Neural cell (in vitro differentiated cells): ENCODE data around the gene DGKK. TPM values are rescaled to one million over a fixed set of nuclear protein-coding genes. Genes with fewer than 3 reads are reported as not detected.

Experiments
- H2AFZ ChIP-seq: fragments of 200-600, 300-800 bp; sonication (generic), shearing (Covaris generic); 2 replicates; pipeline ENCODE4 v1.6.0; 2014; ENCODE audit warnings: low read depth, mild to moderate bottlenecking, antibody characterized with exemption, low read length, moderate library complexity
- H3F3A ChIP-seq: fragments of 200-600 bp; shearing (Covaris generic); 2 replicates; pipeline ENCODE4 v1.6.1; 2016; ENCODE audit warnings: mild to moderate bottlenecking, moderate library complexity, mixed read lengths, antibody characterized with exemption, low read length; ENCODE audit not compliant: insufficient read depth, poor library complexity, severe bottlenecking
- H3K27ac ChIP-seq: fragments of 200-600, 300-800 bp; sonication (generic), shearing (Covaris generic); 2 replicates; pipeline ENCODE4 v1.5.1; 2014; ENCODE audit warnings: mild to moderate bottlenecking, low read length, moderate library complexity
- H3K27me3 ChIP-seq: fragments of 300-800, 200-600 bp; sonication (generic), shearing (Covaris generic); 2 replicates; pipeline ENCODE4 v1.6.0; 2014; ENCODE audit warnings: mild to moderate bottlenecking, low read depth, low read length, moderate library complexity; ENCODE audit not compliant: insufficient read depth
- H3K36me3 ChIP-seq: fragments of 300-800, 200-600 bp; sonication (generic), shearing (Covaris generic); 2 replicates; pipeline ENCODE4 v1.5.1; 2014; ENCODE audit warnings: mild to moderate bottlenecking, antibody characterized with exemption, low read length, moderate library complexity; ENCODE audit not compliant: insufficient read depth
- H3K4me2 ChIP-seq: fragments of 300-800, 200-600 bp; sonication (generic), shearing (Covaris generic); 2 replicates; pipeline ENCODE4 v1.6.0; 2014; ENCODE audit warnings: mild to moderate bottlenecking, low read length
- H3K4me3 ChIP-seq: fragments of 300-800, 200-600 bp; sonication (generic), shearing (Covaris generic); 2 replicates; pipeline ENCODE4 v1.5.1; 2014; ENCODE audit warnings: mild to moderate bottlenecking, low read length, moderate library complexity
- H3K79me2 ChIP-seq: fragments of 200-600 bp; shearing (Covaris generic); replicated peaks from 2 replicates; pipeline ENCODE4 v1.6.0; 2014; ENCODE audit warnings: mild to moderate bottlenecking, low read length, moderate library complexity; ENCODE audit not compliant: insufficient read depth
- H3K9ac ChIP-seq: fragments of 300-800, 200-600 bp; sonication (generic), shearing (Covaris generic); 2 replicates; pipeline ENCODE4 v1.6.1; 2016; ENCODE audit warnings: mild to moderate bottlenecking, low read length, mixed read lengths
- H3K9me2 ChIP-seq: fragments of 200-600 bp; shearing (Covaris generic); 2 replicates; pipeline ENCODE4 v1.6.1; 2016; ENCODE audit warnings: mild to moderate bottlenecking, low read length, mixed read lengths; ENCODE audit not compliant: insufficient read depth
- H3K9me3 ChIP-seq: fragments of 200-600, 300-800 bp; sonication (generic), shearing (Covaris generic); 2 replicates; pipeline ENCODE4 v1.6.1; 2016; ENCODE audit warnings: mild to moderate bottlenecking, mixed run types, low read length, moderate library complexity, mixed read lengths
- H4K20me1 ChIP-seq: fragments of 200-600 bp; shearing (Covaris generic); 2 replicates; pipeline ENCODE4 v1.6.1; 2016; ENCODE audit warnings: mild to moderate bottlenecking, mixed run types; ENCODE audit not compliant: insufficient read depth
- CTCF ChIP-seq: fragments of 450-650 bp; IDR thresholded peaks from 2 replicates; pipeline ENCODE4 v1.5.1; 2014; ENCODE audit warnings: antibody characterized with exemption, mild to moderate bottlenecking, moderate library complexity; ENCODE audit not compliant: poor library complexity, severe bottlenecking
- EZH2 ChIP-seq: fragments of 200-600, 300-800 bp; shearing (Covaris generic), sonication (generic); IDR thresholded peaks from 2 replicates; pipeline ENCODE4 v1.6.1; 2014; ENCODE audit warnings: antibody characterized with exemption, low read length, borderline replicate concordance, mild to moderate bottlenecking; ENCODE audit not compliant: insufficient read depth, poor library complexity, severe bottlenecking
- MXI1 ChIP-seq: fragments of 450-650 bp; conservative IDR thresholded peaks from 2 replicates; pipeline ENCODE4 v1.6.1; 2014; ENCODE audit warnings: antibody characterized with exemption, mild to moderate bottlenecking; ENCODE audit not compliant: poor library complexity, severe bottlenecking
- POLR2AphosphoS5 ChIP-seq: IDR thresholded peaks from 2 replicates; pipeline ENCODE4 v1.6.1; 2012
- RAD21 ChIP-seq: fragments of 450-650 bp; conservative IDR thresholded peaks from 2 replicates; pipeline ENCODE4 v1.6.1; 2014; ENCODE audit warnings: antibody characterized with exemption, mild to moderate bottlenecking, moderate library complexity
- REST ChIP-seq: IDR thresholded peaks from 2 replicates; pipeline ENCODE4 v1.6.1; 2012; ENCODE audit warnings: borderline replicate concordance
- SMC3 ChIP-seq: fragments of 450-650 bp; conservative IDR thresholded peaks from 2 replicates; pipeline ENCODE4 v1.6.1; 2014; ENCODE audit warnings: antibody characterized with exemption, mild to moderate bottlenecking, moderate library complexity; ENCODE audit not compliant: poor library complexity
- TAF1 ChIP-seq: IDR thresholded peaks from 2 replicates; pipeline ENCODE4 v1.6.1; 2012; ENCODE audit warnings: low read depth
- polyA plus RNA-seq: library from polyadenylated mRNA; depleted of rRNA; stranded (reverse); fragments of >200 nt; gene quantifications from 2 replicates; pipeline ENCODE4 v1.2.3, GENCODE V29; 2014

Gene DGKK
- polyA plus RNA-seq, 1 donor from 2014 or later, result 1.3 TPM

GRCh38 chrX:50492720-50493119, 22.1 kb upstream of the DGKK start:
- Histone ChIP-seq H2AFZ (no peak overlapping the region), H3K27me3 (no peaks in the 10 kb centered on the region), H3K9ac (no peak overlapping the region), H3K9me2 (no peaks in the 10 kb centered on the region), H4K20me1 (no peaks in the 10 kb centered on the region), H3F3A (no peaks in the 10 kb centered on the region), H3K4me2 (no peak overlapping the region), H3K79me2 (no peaks in the 10 kb centered on the region), H3K27ac (no peak overlapping the region), H3K36me3 (no peaks in the 10 kb centered on the region), H3K9me3 (no peaks in the 10 kb centered on the region), H3K4me3 (no peak overlapping the region)
- no peak for TF ChIP-seq EZH2
- no peak for TF ChIP-seq MXI1
- no peak for TF ChIP-seq REST
- no peak for TF ChIP-seq RAD21
- TF ChIP-seq CTCF, result no peak
- TF ChIP-seq POLR2AphosphoS5, result no peak
- TF ChIP-seq TAF1, result no peak

- Histone ChIP-seq H3K4me2 (no peak overlapping the region), H3F3A (no peaks in the 10 kb centered on the region), H4K20me1 (no peaks in the 10 kb centered on the region), H3K9me3 (no peaks in the 10 kb centered on the region), H3K4me3 (no peak overlapping the region), H3K36me3 (no peaks in the 10 kb centered on the region), H2AFZ (no peak overlapping the region), H3K9ac (no peak overlapping the region), H3K79me2 (no peaks in the 10 kb centered on the region), H3K9me2 (no peaks in the 10 kb centered on the region), H3K27me3 (no peaks in the 10 kb centered on the region), H3K27ac (no peak overlapping the region)
- TF ChIP-seq CTCF, result no peak
Measured at GRCh38 chrX:50484662-50485061, 14.0 kb upstream of the DGKK start.

- no peak overlapping the region for H3K27ac ChIP-seq
- H3K4me3 ChIP-seq, result no peak overlapping the region
- H3K4me2 ChIP-seq, result no peak overlapping the region
- no peaks in the 10 kb centered on the region for H3K9me2 ChIP-seq
- H3K27me3 ChIP-seq, result no peaks in the 10 kb centered on the region
- no peaks in the 10 kb centered on the region for H3K36me3 ChIP-seq
- H3K9ac ChIP-seq, result no peak overlapping the region
- no peaks in the 10 kb centered on the region for H3F3A ChIP-seq
- H3K79me2 ChIP-seq, result no peaks in the 10 kb centered on the region
- H3K9me3 ChIP-seq, result no peaks in the 10 kb centered on the region
- no peaks in the 10 kb centered on the region for H4K20me1 ChIP-seq
- no peak overlapping the region for H2AFZ ChIP-seq
- TF ChIP-seq SMC3 (no peak), REST (no peak), TAF1 (no peak), CTCF (no peak), MXI1 (no peak), EZH2 (no peak), RAD21 (no peak)
Measured at GRCh38 chrX:50483283-50483682, 12.7 kb upstream of the DGKK start.
